ENCODE data around the gene STIM1.

- TF ChIP-seq CTCF (IDR thresholded peaks at IDR 0.05) (no peak), REST (IDR thresholded peaks at IDR 0.05; ENCODE audit: insufficient read depth in 1 of 2, low read depth in 2 of 2, low read length in 1 of 2) (no peak)
Observed at GRCh38 chr11:3892156-3892555, 36.7 kb downstream of the STIM1 start.

Data from Panc1 (cell line).